GM13976 (cell line): ENCODE measurements around the gene DUSP2.
A peak's percentile ranks its signal among the peaks of the same experiment; 100 is the strongest.

ENCODE experiments used
- DNase-seq: peaks from one replicate; pipeline ENCODE4 v3.0.0; 2012; ENCODE audit warnings: low spot score
- CTCF ChIP-seq: IDR thresholded peaks from 2 replicates; pipeline ENCODE4 v1.5.1; 2012; ENCODE audit warnings: borderline replicate concordance, mild to moderate bottlenecking; ENCODE audit not compliant: insufficient read depth; ENCODE audit errors: extremely low read depth, missing control alignments, control extremely low read depth
- in situ Hi-C: fragments of 300-500 bp; cut with MboI; formaldehyde crosslinking; loops from one replicate; pipeline ENCODE4 v1.12.0; 2022; ENCODE audit warnings: low sequenced_read_pairs, mixed read lengths, inconsistent platforms; ENCODE audit not compliant: unreplicated experiment

Gene DUSP2

DNA sequence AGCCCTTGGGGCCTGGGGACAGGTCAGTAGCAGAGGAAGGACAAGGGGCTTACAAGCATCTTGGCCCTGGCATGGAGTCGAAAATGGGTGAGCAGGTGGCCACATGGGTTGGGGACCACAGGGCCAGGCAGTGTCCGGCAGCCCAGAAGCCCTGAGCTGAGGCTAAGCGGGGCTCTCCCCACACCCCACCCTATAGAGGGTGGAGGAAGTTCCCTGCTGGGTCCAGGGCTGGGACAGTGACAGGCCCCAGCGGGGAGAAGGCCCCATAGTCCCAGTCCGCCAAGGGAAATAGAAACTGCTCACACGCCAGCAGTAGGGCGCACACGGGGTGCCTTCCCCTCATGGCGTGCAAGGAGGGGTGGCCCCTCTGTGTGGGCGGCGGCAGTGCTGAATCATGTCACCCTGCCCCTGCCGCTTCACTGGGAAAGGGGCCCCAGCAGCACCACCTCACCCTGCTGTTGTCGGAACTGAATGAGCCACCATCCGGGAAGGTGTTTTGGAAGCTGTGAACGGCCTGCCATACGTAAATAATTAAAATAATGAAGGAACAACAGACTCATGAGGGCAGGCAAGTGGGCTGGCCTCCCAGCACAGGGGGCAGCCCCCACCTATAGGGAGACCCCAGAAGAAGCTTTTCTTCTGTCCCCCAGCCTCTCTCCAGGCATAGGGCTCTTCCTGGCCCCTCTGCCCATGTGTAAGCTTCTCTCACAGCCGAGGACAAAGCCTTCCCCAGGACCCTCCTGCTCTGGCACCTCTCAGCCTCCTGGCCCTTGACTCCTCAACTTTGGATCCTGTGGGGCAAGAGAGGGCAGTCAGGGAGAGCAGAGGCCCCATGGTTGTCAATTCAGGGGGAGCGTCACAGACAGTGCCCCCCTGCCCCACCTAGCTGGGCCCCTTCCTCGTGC, 12.7 kb upstream of the DUSP2 start:
- TF ChIP-seq CTCF: no peak
- in situ Hi-C loops: no loop called here
- peak; percentile 88 for DNase-seq

DNA sequence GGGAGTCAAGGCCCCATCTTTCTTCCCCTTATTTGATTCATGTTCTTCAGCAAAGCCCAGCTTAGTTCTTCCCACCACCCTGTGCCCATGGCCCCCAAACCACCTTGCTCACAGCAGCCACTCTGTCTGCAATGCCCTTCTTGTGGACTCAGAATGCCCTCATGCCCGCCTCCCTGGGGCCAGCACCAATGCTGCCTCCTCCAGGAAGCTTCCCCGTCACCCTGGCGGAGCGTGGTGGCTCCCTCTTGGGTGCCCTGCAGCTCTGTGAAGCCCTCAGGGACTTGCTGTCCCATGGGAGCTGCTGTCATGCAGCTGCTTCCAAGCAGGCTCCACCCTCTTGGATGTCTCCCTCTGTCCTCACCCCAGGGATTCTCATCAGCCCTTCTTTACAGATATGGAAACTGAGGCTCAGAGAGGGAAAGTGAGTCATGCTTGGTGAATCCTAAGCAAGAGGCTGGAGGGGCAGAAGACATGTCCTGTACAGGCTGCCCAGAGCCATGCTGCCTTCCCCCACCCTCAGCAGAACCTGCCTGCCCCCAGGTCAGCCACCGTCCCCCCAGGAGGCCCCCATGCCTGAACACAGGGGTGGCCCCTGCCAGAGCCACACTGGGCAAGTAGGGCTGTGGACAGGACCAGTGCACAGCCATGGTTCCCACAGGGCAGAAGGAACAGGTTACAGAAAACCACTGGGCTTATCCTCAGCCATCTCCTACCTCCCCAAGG, 11.8 kb upstream of the DUSP2 start:
- in situ Hi-C loops: no loop called here
- no peak for TF ChIP-seq CTCF
- peak; percentile 61 for DNase-seq

- DNase-seq: peak; percentile 44
- TF ChIP-seq CTCF: no peak
- in situ Hi-C loops: no loop called here
These were observed 11.0 kb upstream of the DUSP2 start for GRCh38 chr2:96156011-96156820.

- TF ChIP-seq CTCF: no peak
- DNase-seq: peak; percentile 9
- in situ Hi-C loops: no loop called here
These were observed 9.5 kb upstream of the DUSP2 start for GRCh38 chr2:96154506-96155380.

DNA sequence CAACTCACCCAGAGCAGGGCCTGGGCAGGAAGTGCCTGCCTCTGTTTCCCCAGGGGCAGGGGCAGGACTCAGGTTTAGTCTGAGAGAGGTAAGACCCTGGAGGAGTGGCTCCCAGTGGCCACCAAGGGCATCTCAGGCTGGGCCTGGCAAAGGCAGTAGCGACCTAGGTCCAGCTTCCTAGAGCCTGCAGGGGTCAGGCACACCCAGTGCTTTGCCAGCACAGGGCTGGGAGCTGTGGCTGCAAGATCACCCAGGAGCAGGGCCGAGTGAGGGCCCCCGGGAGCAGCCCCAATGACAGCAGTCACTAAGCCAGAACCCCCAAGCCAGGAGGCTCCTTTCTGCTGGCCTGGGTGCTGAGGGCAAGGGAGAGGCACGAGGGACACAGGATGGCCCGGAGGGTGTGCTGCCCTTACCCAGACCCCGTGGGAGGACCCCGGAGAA, 8.8 kb upstream of the DUSP2 start:
- in situ Hi-C loops: no loop called here
- TF ChIP-seq CTCF: no peak
- no peak for DNase-seq
